Neural cell (in vitro differentiated cells): ENCODE data around the gene PTK6.

ENCODE experiments used
- CTCF ChIP-seq: fragments of 450-650 bp; IDR thresholded peaks from 2 replicates; pipeline ENCODE4 v1.5.1; 2014; ENCODE audit warnings: antibody characterized with exemption, mild to moderate bottlenecking, moderate library complexity; ENCODE audit not compliant: poor library complexity, severe bottlenecking
- MXI1 ChIP-seq: fragments of 450-650 bp; conservative IDR thresholded peaks from 2 replicates; pipeline ENCODE4 v1.6.1; 2014; ENCODE audit warnings: antibody characterized with exemption, mild to moderate bottlenecking; ENCODE audit not compliant: poor library complexity, severe bottlenecking
- POLR2AphosphoS5 ChIP-seq: IDR thresholded peaks from 2 replicates; pipeline ENCODE4 v1.6.1; 2012
- REST ChIP-seq: IDR thresholded peaks from 2 replicates; pipeline ENCODE4 v1.6.1; 2012; ENCODE audit warnings: borderline replicate concordance
- TAF1 ChIP-seq: IDR thresholded peaks from 2 replicates; pipeline ENCODE4 v1.6.1; 2012; ENCODE audit warnings: low read depth

- TF ChIP-seq CTCF (no peak), MXI1 (no peak), REST (no peak), TAF1 (no peak), POLR2AphosphoS5 (no peak)
These were observed 767 bp downstream of the PTK6 start for GRCh38 chr20:63536241-63536977.
